Brain microvascular endothelial cell (primary cell): ENCODE data around the gene TLE3.

Experiments
- DNase-seq: peaks from one replicate; pipeline ENCODE4 v3.0.0-alpha.2; 2020
- H3K27ac ChIP-seq: fragments of 250-450 bp; sonication (Bioruptor Pico); 2 replicates; pipeline ENCODE4 v1.5.1; 2020; ENCODE audit warnings: mild to moderate bottlenecking, moderate library complexity
- H3K27me3 ChIP-seq: fragments of 250-450 bp; sonication (Bioruptor Pico); replicated peaks from 2 replicates; pipeline ENCODE4 v1.5.1; 2020; ENCODE audit warnings: mild to moderate bottlenecking
- H3K36me3 ChIP-seq: fragments of 250-450 bp; sonication (Bioruptor Pico); replicated peaks from 2 replicates; pipeline ENCODE4 v1.5.1; 2020; ENCODE audit warnings: mild to moderate bottlenecking
- H3K4me3 ChIP-seq: 2 replicates; pipeline ENCODE4 v1.5.1; 2011; ENCODE audit warnings: low read depth, mild to moderate bottlenecking, control low read depth, low read length, moderate library complexity
- in situ Hi-C: cut with HindIII; loops from 2 replicates; pipeline ENCODE4 v1.10.0; 2017; ENCODE audit warnings: low sequenced_read_pairs, low pct_ligation_motif_present
- TF ChIP-seq, protein P1 (sequence below): IDR thresholded peaks from 2 replicates; pipeline ENCODE4 v1.5.1; 2011; ENCODE audit warnings: low read depth, mild to moderate bottlenecking, moderate library complexity, low read length, control low read depth, inconsistent platforms; ENCODE audit errors: missing control alignments

TLE3 gene

DNA sequence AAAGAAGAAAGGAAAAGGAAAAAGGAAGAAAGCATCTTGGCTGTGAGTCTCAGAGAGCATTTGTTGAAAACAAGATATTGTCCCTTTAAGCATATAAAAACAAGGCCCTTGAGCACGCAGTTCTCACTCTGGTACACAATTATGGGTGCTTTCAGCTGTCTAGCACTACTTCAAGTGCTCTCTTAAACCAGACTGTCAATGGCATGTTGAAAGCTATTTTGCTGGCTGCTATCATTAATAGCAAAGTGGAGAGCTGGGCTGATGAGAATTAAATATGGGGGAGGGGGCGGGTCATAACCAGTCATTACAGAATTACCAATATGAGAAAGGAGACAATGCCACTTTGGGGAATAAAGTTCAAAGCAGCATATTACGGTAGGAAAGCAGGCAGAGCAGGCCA is 9.3 kb downstream of the TLE3 start:
- H3K4me3 ChIP-seq, result no peak overlapping the region
- TF ChIP-seq, protein P1, sequence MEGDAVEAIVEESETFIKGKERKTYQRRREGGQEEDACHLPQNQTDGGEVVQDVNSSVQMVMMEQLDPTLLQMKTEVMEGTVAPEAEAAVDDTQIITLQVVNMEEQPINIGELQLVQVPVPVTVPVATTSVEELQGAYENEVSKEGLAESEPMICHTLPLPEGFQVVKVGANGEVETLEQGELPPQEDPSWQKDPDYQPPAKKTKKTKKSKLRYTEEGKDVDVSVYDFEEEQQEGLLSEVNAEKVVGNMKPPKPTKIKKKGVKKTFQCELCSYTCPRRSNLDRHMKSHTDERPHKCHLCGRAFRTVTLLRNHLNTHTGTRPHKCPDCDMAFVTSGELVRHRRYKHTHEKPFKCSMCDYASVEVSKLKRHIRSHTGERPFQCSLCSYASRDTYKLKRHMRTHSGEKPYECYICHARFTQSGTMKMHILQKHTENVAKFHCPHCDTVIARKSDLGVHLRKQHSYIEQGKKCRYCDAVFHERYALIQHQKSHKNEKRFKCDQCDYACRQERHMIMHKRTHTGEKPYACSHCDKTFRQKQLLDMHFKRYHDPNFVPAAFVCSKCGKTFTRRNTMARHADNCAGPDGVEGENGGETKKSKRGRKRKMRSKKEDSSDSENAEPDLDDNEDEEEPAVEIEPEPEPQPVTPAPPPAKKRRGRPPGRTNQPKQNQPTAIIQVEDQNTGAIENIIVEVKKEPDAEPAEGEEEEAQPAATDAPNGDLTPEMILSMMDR, result no peak
- H3K27ac ChIP-seq, result no peak overlapping the region
- in situ Hi-C loops, result no loop called here
- no peaks in the 10 kb centered on the region for H3K27me3 ChIP-seq
- peaks cover 63% of the 10 kb centered on the region for H3K36me3 ChIP-seq
- DNase-seq, result no peak

DNA sequence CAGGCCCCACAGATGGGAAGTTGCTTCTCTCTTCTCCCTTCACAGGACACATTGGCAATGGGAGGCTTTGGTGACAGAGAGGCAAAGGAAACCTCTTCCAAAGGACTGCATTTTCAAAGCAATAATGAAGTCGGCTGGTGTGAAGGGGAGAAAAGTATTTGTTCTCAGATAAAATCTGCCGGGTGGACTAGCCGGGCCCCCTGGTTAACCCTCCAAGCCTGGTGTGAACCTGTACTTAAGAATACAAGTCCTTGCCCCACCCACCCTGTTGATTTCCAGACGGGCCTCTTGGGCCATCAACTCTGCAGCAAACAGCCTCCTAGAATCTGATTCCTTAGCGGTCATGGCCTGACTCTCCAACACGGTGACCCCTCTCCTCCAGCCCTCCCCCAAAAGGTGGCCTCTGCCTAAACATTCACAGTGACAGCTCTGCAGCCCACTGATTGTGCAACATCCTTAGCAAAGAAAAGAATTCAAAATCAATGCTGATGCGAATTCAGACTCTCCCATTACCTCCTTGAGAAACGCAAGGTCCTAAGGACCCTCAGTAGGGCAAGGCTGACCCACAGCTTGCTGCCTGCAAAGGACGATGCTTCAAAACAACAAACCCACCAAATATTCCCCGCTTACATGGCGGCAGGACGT is 9.9 kb downstream of the TLE3 start:
- no peak for DNase-seq
- Histone ChIP-seq H3K27ac (no peak overlapping the region), H3K27me3 (no peaks in the 10 kb centered on the region), H3K4me3 (no peak overlapping the region), H3K36me3 (peaks cover 63% of the 10 kb centered on the region)
- in situ Hi-C loops, result no loop called here
- TF ChIP-seq, protein P1, result no peak

DNA sequence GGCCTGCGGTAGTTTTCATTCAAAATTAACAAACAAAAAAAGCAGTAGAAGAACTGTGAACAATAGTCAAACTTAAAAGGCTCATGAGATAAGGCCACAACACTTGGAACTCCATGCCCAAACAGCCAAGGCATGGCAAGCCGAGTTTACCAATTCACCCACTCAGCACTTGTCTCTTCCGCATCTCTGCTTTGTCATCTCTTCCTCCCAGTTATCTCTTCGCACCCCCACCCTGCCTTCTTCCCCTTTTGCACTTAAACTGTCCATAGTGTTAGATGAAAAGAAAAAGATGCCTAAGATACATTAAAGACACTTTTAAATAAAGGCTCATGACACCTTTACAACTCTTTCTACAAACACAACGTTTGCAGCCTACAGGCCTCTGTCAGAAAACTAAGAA is 11.1 kb downstream of the TLE3 start:
- peaks cover 66% of the 10 kb centered on the region for H3K36me3 ChIP-seq
- no peak overlapping the region for H3K27ac ChIP-seq
- TF ChIP-seq, protein P1, result no peak
- no peak overlapping the region for H3K4me3 ChIP-seq
- in situ Hi-C loops, result no loop called here
- DNase-seq, result no peak
- no peaks in the 10 kb centered on the region for H3K27me3 ChIP-seq

DNA sequence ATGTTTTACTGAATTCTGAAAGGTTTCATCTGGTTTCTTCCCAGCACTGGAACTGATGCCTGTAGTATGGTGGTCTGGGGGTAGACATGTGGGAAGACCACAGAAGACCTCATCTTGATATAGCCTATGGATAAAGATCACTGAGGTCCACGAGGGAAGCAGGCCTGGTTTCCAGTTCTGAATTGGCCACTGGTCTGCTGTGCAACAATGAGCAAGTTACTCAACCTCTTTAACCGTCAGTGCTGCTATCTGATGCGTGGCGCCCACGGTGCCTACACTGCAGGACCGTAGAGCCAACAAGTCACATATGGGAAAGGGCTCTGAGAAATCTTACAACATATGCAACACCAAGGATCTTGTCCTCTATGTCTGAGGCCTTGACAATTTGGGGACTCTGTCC is 13.3 kb downstream of the TLE3 start:
- TF ChIP-seq, protein P1, result no peak
- Histone ChIP-seq H3K27ac (no peak overlapping the region), H3K4me3 (no peak overlapping the region), H3K36me3 (peaks cover 69% of the 10 kb centered on the region), H3K27me3 (no peaks in the 10 kb centered on the region)
- no peak for DNase-seq
- in situ Hi-C loops, result no loop called here

DNA sequence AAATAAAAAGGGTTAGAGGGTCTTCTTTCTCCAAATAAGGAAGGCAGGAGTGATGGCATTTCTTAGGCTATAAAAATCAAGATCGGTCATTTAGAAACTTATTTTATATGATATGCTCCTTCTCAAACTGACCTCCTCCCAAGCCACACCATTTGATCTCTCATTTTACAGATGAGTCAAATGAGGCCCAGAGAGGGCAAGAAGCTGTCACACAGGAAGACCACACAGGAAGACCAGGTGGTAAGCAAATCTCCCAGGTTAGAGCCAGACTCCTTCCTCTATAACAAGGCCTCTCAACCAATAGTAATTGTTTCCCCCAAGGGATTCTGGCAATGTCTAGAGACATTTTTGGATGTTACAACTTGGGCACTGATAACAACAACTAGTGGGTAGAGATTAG is 13.8 kb downstream of the TLE3 start:
- TF ChIP-seq, protein P1, result no peak
- no peak overlapping the region for H3K4me3 ChIP-seq
- H3K36me3 ChIP-seq, result peaks cover 74% of the 10 kb centered on the region
- no peak overlapping the region for H3K27ac ChIP-seq
- H3K27me3 ChIP-seq, result no peaks in the 10 kb centered on the region
- in situ Hi-C loops, result no loop called here
- no peak for DNase-seq

DNA sequence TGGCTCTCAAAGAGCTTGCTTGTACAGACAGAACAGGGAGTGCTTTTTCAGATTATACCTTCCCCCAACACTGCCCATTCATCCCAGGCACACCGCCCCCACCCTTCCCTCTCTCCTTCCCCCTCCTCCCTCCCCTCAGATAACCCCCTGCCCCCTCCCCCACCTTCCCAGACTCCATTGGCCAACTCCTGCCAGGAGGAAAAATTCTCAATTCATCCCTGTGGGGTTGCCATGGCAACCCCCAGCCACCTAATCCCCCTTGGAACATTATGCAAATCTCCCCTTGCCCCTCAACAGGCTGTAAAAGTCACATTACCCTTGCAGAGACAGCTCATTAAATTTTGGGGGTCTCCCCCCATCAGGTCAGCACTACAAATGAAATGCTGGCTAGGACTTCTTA is 14.3 kb downstream of the TLE3 start:
- Histone ChIP-seq H3K27me3 (no peaks in the 10 kb centered on the region), H3K27ac (no peak overlapping the region), H3K36me3 (peaks cover 76% of the 10 kb centered on the region), H3K4me3 (no peak overlapping the region)
- in situ Hi-C loops, result no loop called here
- TF ChIP-seq, protein P1, result no peak
- DNase-seq, result no peak
